GM10266 (cell line): ENCODE measurements around the gene P2RY2.
"Not testable (repeated sequence)": the region's sequence is repeated elsewhere in the genome, so short reads cannot be mapped to it uniquely, and the experiment has no call there.

ENCODE experiments used
- DNase-seq: peaks from one replicate; pipeline ENCODE4 v3.0.0; 2012; ENCODE audit errors: extremely low spot score
- CTCF ChIP-seq: IDR thresholded peaks from 2 replicates; pipeline ENCODE4 v1.5.1; 2012; ENCODE audit warnings: mild to moderate bottlenecking, low read depth; ENCODE audit not compliant: control insufficient read depth, insufficient read depth; ENCODE audit errors: missing control alignments

P2RY2 gene

GRCh38 chr11:73228268-73229134, 10.4 kb downstream of the P2RY2 start:
- TF ChIP-seq CTCF: no peak
- DNase-seq: peak; percentile 10

DNA sequence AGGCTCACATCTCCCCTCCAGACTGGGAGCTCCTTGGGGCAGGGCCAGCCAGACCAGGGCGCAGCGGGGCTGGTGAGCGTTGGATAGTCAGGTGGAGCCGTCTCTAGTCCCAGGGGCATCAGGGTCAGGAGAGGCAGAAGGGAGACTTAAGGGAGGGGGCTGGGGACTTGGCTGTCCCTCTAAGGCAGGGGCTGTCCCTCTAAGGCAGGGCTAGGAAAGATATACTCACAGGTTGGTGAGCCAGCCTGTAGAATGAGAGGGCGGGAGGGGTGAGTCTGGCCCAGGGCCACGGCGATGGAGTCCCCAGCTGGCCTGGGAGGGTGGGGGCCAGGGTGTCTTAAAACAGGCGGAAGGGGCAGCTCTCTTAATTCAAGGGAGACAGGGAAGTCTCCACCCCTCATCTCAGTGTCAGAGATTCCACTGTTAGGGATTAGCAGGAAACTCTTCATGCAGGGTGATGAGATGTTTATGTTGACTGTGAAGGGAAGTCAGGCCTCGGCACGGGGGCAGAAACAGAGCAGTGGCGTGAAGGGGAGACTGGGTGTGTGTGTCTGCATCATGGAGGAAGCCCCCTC, 11.3 kb downstream of the P2RY2 start:
- no peak for TF ChIP-seq CTCF
- peak; percentile 12 for DNase-seq

GRCh38 chr11:73229896-73230875, 12.1 kb downstream of the P2RY2 start:
- TF ChIP-seq CTCF: no peak
- peak; percentile 7 for DNase-seq

GRCh38 chr11:73230931-73231330, 12.8 kb downstream of the P2RY2 start:
- peak; percentile 22 for DNase-seq
- TF ChIP-seq CTCF: no peak

GRCh38 chr11:73232487-73232886, 14.4 kb downstream of the P2RY2 start:
- not testable (repeated sequence) for DNase-seq

- no peak for TF ChIP-seq CTCF
- no peak for DNase-seq
These were observed 15.1 kb downstream of the P2RY2 start for GRCh38 chr11:73233211-73233610.

GRCh38 chr11:73233692-73234470, 15.8 kb downstream of the P2RY2 start:
- DNase-seq: no peak
- no peak for TF ChIP-seq CTCF
